ENCODE data around the gene SEZ6L2.
A peak's percentile ranks its signal among the peaks of the same experiment; 100 is the strongest.

The SEZ6L2 gene

DNA sequence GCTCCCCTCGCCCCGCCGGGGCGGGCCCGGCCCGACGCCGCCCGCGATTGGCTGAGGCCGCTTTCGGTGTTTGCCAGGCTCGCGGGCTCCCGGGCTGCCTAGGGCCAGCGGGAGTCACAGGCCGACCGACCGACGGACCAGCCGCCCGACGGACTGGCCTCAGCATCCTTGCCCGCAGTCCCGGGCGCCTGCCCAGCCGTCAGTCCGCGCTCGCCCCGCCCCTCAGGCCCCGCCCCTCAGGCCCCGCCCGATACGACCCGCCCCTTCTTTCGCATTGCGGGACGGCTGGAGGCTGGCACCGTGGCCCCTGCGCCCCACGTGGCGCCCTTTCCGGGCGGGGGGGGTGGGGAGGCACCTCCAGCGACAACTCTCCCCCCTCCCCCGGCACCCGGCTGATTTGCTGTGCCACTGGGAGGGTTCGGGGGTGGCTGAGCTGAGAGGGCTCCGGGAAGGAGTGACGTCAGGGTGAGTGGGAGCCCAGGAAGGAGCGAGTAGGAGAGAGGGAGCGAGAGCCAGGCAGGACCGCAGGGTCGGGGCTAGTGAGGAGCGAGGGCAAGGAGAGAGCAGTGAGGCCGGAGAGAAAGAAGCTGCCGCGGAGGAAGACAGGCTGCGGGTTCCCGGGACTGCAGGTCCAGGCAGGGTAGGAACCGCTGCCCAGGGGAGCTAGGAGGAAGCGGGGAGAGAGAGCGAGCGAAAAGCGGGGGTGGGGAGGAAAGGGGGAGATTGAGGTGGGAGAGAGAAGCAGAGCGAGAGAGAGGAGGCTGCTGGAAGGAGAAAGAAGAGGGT is 945 bp upstream of the SEZ6L2 start, which contains the start of gene ASPHD1 (continued):
- no peak for TF ChIP-seq ZNF202 (tag by site-specific recombination; IDR thresholded peaks at IDR 0.05; ENCODE audit: borderline replicate concordance)
- TF ChIP-seq ZNF2 (tag by site-specific recombination; IDR thresholded peaks at IDR 0.05) = peak; percentile 86
- no peak for TF ChIP-seq REPIN1 (tag by site-specific recombination; IDR thresholded peaks at IDR 0.05; ENCODE audit: low read depth)
- no peak for TF ChIP-seq ZNF184 (tag by site-specific recombination; IDR thresholded peaks at IDR 0.05)
- TF ChIP-seq, protein P1, sequence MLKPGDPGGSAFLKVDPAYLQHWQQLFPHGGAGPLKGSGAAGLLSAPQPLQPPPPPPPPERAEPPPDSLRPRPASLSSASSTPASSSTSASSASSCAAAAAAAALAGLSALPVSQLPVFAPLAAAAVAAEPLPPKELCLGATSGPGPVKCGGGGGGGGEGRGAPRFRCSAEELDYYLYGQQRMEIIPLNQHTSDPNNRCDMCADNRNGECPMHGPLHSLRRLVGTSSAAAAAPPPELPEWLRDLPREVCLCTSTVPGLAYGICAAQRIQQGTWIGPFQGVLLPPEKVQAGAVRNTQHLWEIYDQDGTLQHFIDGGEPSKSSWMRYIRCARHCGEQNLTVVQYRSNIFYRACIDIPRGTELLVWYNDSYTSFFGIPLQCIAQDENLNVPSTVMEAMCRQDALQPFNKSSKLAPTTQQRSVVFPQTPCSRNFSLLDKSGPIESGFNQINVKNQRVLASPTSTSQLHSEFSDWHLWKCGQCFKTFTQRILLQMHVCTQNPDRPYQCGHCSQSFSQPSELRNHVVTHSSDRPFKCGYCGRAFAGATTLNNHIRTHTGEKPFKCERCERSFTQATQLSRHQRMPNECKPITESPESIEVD (tag by site-specific recombination; IDR thresholded peaks at IDR 0.05) = no peak
- TF ChIP-seq ZNF610 (tag by site-specific recombination; IDR thresholded peaks at IDR 0.05; ENCODE audit: borderline replicate concordance) = no peak
- 0 out of 2 replicates have a peak, but pooled peaks have one; percentile 28 for TF ChIP-seq HOXC10 (CRISPR knock-in tag; IDR thresholded peaks at IDR 0.05)
- TF ChIP-seq ZNF664 (tag by site-specific recombination; IDR thresholded peaks at IDR 0.05) = no peak
- TF ChIP-seq ZEB2 (tag by site-specific recombination; IDR thresholded peaks at IDR 0.05) = peak; percentile 57; the same call in 1 of the 2 replicates
- TF ChIP-seq ZNF394 (tag by site-specific recombination; IDR thresholded peaks at IDR 0.05; ENCODE audit: borderline replicate concordance) = peak; percentile 47; the same call in 1 of the 2 replicates
- no peak for TF ChIP-seq ZNF544 (tag by site-specific recombination; IDR thresholded peaks at IDR 0.05)
- no peak for TF ChIP-seq ZNF19 (tag by site-specific recombination; IDR thresholded peaks at IDR 0.05; ENCODE audit: low read depth)
- TF ChIP-seq, protein P2, sequence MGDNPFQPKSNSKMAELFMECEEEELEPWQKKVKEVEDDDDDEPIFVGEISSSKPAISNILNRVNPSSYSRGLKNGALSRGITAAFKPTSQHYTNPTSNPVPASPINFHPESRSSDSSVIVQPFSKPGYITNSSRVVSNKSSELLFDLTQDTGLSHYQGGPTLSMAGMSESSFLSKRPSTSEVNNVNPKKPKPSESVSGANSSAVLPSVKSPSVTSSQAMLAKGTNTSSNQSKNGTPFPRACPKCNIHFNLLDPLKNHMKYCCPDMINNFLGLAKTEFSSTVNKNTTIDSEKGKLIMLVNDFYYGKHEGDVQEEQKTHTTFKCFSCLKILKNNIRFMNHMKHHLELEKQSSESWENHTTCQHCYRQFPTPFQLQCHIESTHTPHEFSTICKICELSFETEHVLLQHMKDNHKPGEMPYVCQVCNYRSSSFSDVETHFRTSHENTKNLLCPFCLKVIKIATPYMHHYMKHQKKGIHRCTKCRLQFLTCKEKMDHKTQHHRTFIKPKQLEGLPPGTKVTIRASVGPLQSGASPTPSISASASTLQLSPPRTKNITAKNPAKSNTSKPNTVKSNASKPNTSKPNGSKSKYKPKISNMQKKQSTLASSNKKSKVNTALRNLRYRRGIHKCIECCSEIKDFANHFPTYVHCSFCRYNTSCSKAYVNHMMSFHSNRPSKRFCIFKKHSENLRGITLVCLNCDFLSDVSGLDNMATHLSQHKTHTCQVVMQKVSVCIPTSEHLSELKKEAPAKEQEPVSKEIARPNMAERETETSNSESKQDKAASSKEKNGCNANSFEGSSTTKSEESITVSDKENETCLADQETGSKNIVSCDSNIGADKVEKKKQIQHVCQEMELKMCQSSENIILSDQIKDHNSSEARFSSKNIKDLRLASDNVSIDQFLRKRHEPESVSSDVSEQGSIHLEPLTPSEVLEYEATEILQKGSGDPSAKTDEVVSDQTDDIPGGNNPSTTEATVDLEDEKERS (tag by site-specific recombination; IDR thresholded peaks at IDR 0.05) = no peak
- TF ChIP-seq, protein P3, sequence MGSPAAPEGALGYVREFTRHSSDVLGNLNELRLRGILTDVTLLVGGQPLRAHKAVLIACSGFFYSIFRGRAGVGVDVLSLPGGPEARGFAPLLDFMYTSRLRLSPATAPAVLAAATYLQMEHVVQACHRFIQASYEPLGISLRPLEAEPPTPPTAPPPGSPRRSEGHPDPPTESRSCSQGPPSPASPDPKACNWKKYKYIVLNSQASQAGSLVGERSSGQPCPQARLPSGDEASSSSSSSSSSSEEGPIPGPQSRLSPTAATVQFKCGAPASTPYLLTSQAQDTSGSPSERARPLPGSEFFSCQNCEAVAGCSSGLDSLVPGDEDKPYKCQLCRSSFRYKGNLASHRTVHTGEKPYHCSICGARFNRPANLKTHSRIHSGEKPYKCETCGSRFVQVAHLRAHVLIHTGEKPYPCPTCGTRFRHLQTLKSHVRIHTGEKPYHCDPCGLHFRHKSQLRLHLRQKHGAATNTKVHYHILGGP (tag by site-specific recombination; IDR thresholded peaks at IDR 0.05) = no peak
- no peak for TF ChIP-seq ZNF10 (tag by site-specific recombination; IDR thresholded peaks at IDR 0.05)
- TF ChIP-seq, protein P4, sequence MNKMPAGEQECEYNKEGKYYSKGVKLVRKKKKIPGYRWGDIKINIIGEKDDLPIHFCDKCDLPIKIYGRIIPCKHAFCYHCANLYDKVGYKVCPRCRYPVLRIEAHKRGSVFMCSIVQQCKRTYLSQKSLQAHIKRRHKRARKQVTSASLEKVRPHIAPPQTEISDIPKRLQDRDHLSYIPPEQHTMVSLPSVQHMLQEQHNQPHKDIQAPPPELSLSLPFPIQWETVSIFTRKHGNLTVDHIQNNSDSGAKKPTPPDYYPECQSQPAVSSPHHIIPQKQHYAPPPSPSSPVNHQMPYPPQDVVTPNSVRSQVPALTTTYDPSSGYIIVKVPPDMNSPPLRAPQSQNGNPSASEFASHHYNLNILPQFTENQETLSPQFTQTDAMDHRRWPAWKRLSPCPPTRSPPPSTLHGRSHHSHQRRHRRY (tag by site-specific recombination; IDR thresholded peaks at IDR 0.05) = peak; percentile 88; the same call in 1 of the 2 replicates
- no peak for TF ChIP-seq ZNF571 (tag by site-specific recombination; IDR thresholded peaks at IDR 0.05)
- TF ChIP-seq ZNF658 (tag by site-specific recombination; IDR thresholded peaks at IDR 0.05) = no peak
- TF ChIP-seq ZNF169 (tag by site-specific recombination; IDR thresholded peaks at IDR 0.05) = peak; percentile 99
- TF ChIP-seq, protein P5, sequence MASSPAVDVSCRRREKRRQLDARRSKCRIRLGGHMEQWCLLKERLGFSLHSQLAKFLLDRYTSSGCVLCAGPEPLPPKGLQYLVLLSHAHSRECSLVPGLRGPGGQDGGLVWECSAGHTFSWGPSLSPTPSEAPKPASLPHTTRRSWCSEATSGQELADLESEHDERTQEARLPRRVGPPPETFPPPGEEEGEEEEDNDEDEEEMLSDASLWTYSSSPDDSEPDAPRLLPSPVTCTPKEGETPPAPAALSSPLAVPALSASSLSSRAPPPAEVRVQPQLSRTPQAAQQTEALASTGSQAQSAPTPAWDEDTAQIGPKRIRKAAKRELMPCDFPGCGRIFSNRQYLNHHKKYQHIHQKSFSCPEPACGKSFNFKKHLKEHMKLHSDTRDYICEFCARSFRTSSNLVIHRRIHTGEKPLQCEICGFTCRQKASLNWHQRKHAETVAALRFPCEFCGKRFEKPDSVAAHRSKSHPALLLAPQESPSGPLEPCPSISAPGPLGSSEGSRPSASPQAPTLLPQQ (tag by site-specific recombination; IDR thresholded peaks at IDR 0.05) = peak; percentile 46; the same call in 1 of the 2 replicates
- no peak for TF ChIP-seq ZFP3 (tag by site-specific recombination; IDR thresholded peaks at IDR 0.05; ENCODE audit: low read depth)
- TF ChIP-seq ZNF274 (IDR thresholded peaks at IDR 0.05; ENCODE audit: low read length) = no peak
- TF ChIP-seq ZNF274 (tag by site-specific recombination; IDR thresholded peaks at IDR 0.05; ENCODE audit: borderline replicate concordance) = no peak
- TF ChIP-seq, protein P6, sequence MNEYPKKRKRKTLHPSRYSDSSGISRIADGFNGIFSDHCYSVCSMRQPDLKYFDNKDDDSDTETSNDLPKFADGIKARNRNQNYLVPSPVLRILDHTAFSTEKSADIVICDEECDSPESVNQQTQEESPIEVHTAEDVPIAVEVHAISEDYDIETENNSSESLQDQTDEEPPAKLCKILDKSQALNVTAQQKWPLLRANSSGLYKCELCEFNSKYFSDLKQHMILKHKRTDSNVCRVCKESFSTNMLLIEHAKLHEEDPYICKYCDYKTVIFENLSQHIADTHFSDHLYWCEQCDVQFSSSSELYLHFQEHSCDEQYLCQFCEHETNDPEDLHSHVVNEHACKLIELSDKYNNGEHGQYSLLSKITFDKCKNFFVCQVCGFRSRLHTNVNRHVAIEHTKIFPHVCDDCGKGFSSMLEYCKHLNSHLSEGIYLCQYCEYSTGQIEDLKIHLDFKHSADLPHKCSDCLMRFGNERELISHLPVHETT (tag by site-specific recombination; IDR thresholded peaks at IDR 0.05) = peak; percentile 66; the same call in 1 of the 2 replicates
- TF ChIP-seq ZNF621 (tag by site-specific recombination; IDR thresholded peaks at IDR 0.05) = 0 out of 2 replicates have a peak, but pooled peaks have one; percentile 75
- peak; percentile 41; the same call in 1 of the 2 replicates for TF ChIP-seq ZFP69B (tag by site-specific recombination; IDR thresholded peaks at IDR 0.05)
- no peak for TF ChIP-seq GLI2 (tag by site-specific recombination; IDR thresholded peaks at IDR 0.05; ENCODE audit: borderline replicate concordance, low read depth)
- TF ChIP-seq, protein P7, sequence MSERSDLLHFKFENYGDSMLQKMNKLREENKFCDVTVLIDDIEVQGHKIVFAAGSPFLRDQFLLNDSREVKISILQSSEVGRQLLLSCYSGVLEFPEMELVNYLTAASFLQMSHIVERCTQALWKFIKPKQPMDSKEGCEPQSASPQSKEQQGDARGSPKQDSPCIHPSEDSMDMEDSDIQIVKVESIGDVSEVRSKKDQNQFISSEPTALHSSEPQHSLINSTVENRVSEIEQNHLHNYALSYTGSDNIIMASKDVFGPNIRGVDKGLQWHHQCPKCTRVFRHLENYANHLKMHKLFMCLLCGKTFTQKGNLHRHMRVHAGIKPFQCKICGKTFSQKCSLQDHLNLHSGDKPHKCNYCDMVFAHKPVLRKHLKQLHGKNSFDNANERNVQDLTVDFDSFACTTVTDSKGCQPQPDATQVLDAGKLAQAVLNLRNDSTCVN (tag by site-specific recombination; optimal IDR thresholded peaks at IDR 0.05) = peak; percentile 39
